IPS DF 6.9 (cell line): Measurements from ENCODE around the gene ZDHHC8.

ENCODE experiments used
- DNase-seq: peaks from one replicate; pipeline ENCODE4 v3.0.0-alpha.2; 2013; ENCODE audit warnings: low read depth, low spot score
- H3K27ac ChIP-seq: one replicate; pipeline ENCODE4 v1.5.1; 2013; ENCODE audit warnings: low read length, control low read depth
- H3K27me3 ChIP-seq: 2 replicates; pipeline ENCODE4 v1.6.1; 2013; ENCODE audit warnings: mild to moderate bottlenecking, low read length; ENCODE audit not compliant: control insufficient read depth, insufficient read depth
- H3K36me3 ChIP-seq: 2 replicates; pipeline ENCODE4 v1.6.1; 2013; ENCODE audit warnings: low read length; ENCODE audit not compliant: control insufficient read depth, insufficient read depth
- H3K4me1 ChIP-seq: 2 replicates; pipeline ENCODE4 v1.6.1; 2013; ENCODE audit warnings: low read length; ENCODE audit not compliant: control insufficient read depth, insufficient read depth
- H3K4me3 ChIP-seq: 2 replicates; pipeline ENCODE4 v1.5.1; 2013; ENCODE audit warnings: mild to moderate bottlenecking, low read length
- H3K9me3 ChIP-seq: 2 replicates; pipeline ENCODE4 v1.6.1; 2013; ENCODE audit warnings: low read length, inconsistent platforms; ENCODE audit not compliant: control insufficient read depth, insufficient read depth
- WGBS: extraction: QIAGEN DNeasy Blood & Tissue Kit; methylation state at CpG from one replicate; pipeline ENCODE4 v1.1.7; 2013; ENCODE audit warnings: mixed read lengths, missing lambda C conversion rate; ENCODE audit not compliant: insufficient read length, insufficient coverage; 5-methylcytosine and 5-hydroxymethylcytosine counted together

ZDHHC8 gene

GRCh38 chr22:20131597-20131858 lies at the start of gene ZDHHC8:
ZDHHC8 (plus strand) TSS chr22:20131804; CDS start chr22:20131948, 144 bp downstream.
- Histone ChIP-seq H3K27ac (no peak within 1 kb of the TSS), H3K4me3 (peak within 1 kb of the TSS; percentile 83; the same call in 1 of the 2 replicates), H3K36me3 (peaks cover 8% of the 10 kb centered on the region), H3K27me3 (no peaks in the 10 kb centered on the region), H3K9me3 (no peaks in the 10 kb centered on the region), H3K4me1 (peaks cover 4% of the 10 kb centered on the region; the same call in 1 of the 2 replicates)
- WGBS = no CpG with 5 or more reads among the region's 43 CpGs
- no peak for DNase-seq

- DNase-seq = no peak
- Histone ChIP-seq H3K4me3 (no peak overlapping the region), H3K27me3 (no peaks in the 10 kb centered on the region), H3K9me3 (no peaks in the 10 kb centered on the region), H3K36me3 (peaks cover 24% of the 10 kb centered on the region), H3K27ac (no peak overlapping the region), H3K4me1 (peaks cover 1% of the 10 kb centered on the region; the same call in 1 of the 2 replicates)
- no CpG with 5 or more reads among the region's 10 CpGs for WGBS
These were observed 48.3 kb upstream of the ZDHHC8 start for GRCh38 chr22:20083157-20083890.

GRCh38 chr22:20083891-20084546 lies 47.6 kb upstream of the ZDHHC8 start:
- no CpG with 5 or more reads among the region's 10 CpGs for WGBS
- Histone ChIP-seq H3K27me3 (no peaks in the 10 kb centered on the region), H3K4me3 (no peak overlapping the region), H3K36me3 (peaks cover 31% of the 10 kb centered on the region), H3K27ac (no peak overlapping the region), H3K4me1 (peaks cover 1% of the 10 kb centered on the region; the same call in 1 of the 2 replicates), H3K9me3 (no peaks in the 10 kb centered on the region)
- no peak for DNase-seq

- no peak overlapping the region for H3K27ac ChIP-seq
These were observed 46.8 kb upstream of the ZDHHC8 start for GRCh38 chr22:20084547-20085413.

GRCh38 chr22:20085651-20086050 lies 46.0 kb upstream of the ZDHHC8 start:
- Histone ChIP-seq H3K27ac (no peak overlapping the region), H3K9me3 (no peaks in the 10 kb centered on the region), H3K36me3 (peaks cover 47% of the 10 kb centered on the region), H3K27me3 (no peaks in the 10 kb centered on the region), H3K4me1 (peaks cover 1% of the 10 kb centered on the region; the same call in 1 of the 2 replicates), H3K4me3 (no peak overlapping the region)
- WGBS = no CpG with 5 or more reads among the region's 20 CpGs
- no peak for DNase-seq

More at GRCh38 chr22:20084547-20085413, 46.8 kb upstream of the ZDHHC8 start:
- H3K4me1 ChIP-seq = peaks cover 1% of the 10 kb centered on the region; the same call in 1 of the 2 replicates
- no CpG with 5 or more reads among the region's 23 CpGs for WGBS
- H3K4me3 ChIP-seq = no peak overlapping the region
- H3K36me3 ChIP-seq = peaks cover 39% of the 10 kb centered on the region
- H3K9me3 ChIP-seq = no peaks in the 10 kb centered on the region
- DNase-seq = no peak
- no peaks in the 10 kb centered on the region for H3K27me3 ChIP-seq

GRCh38 chr22:20086101-20086599 lies 45.5 kb upstream of the ZDHHC8 start:
- no peak overlapping the region for H3K4me3 ChIP-seq
- no CpG with 5 or more reads among the region's 24 CpGs for WGBS
- peaks cover 51% of the 10 kb centered on the region for H3K36me3 ChIP-seq
- no peak overlapping the region for H3K27ac ChIP-seq
- H3K9me3 ChIP-seq = no peaks in the 10 kb centered on the region
- H3K27me3 ChIP-seq = no peaks in the 10 kb centered on the region
- H3K4me1 ChIP-seq = peaks cover 1% of the 10 kb centered on the region; the same call in 1 of the 2 replicates
- DNase-seq = no peak

- Histone ChIP-seq H3K4me3 (no peak overlapping the region), H3K27me3 (no peaks in the 10 kb centered on the region), H3K4me1 (peaks cover 1% of the 10 kb centered on the region; the same call in 1 of the 2 replicates), H3K27ac (no peak overlapping the region), H3K9me3 (no peaks in the 10 kb centered on the region), H3K36me3 (peaks cover 58% of the 10 kb centered on the region)
- no peak for DNase-seq
- no CpG with 5 or more reads among the region's 5 CpGs for WGBS
These were observed 44.8 kb upstream of the ZDHHC8 start for GRCh38 chr22:20086763-20087162.

- WGBS = no CpG with 5 or more reads among the region's 14 CpGs
- peaks cover 66% of the 10 kb centered on the region for H3K36me3 ChIP-seq
- no peak overlapping the region for H3K4me3 ChIP-seq
- no peak overlapping the region for H3K27ac ChIP-seq
- no peaks in the 10 kb centered on the region for H3K27me3 ChIP-seq
- peaks cover 1% of the 10 kb centered on the region; the same call in 1 of the 2 replicates for H3K4me1 ChIP-seq
- H3K9me3 ChIP-seq = no peaks in the 10 kb centered on the region
- DNase-seq = no peak
These were observed 44.0 kb upstream of the ZDHHC8 start for GRCh38 chr22:20087319-20088262.

- Histone ChIP-seq H3K4me1 (peaks cover 1% of the 10 kb centered on the region; the same call in 1 of the 2 replicates), H3K36me3 (peaks cover 69% of the 10 kb centered on the region), H3K9me3 (no peaks in the 10 kb centered on the region), H3K27me3 (no peaks in the 10 kb centered on the region), H3K27ac (no peak overlapping the region), H3K4me3 (no peak overlapping the region)
- no peak for DNase-seq
- no CpG with 5 or more reads among the region's 8 CpGs for WGBS
These were observed 43.3 kb upstream of the ZDHHC8 start for GRCh38 chr22:20088263-20088648.
